LoVo (cell line): ENCODE measurements around the gene CAMTA1.

Experiments
- DNase-seq: peaks from one replicate; pipeline ENCODE4 v3.0.0-alpha.2; 2016; ENCODE audit warnings: low spot score

Gene CAMTA1

GRCh38 chr1:6928106-6928885, 143.0 kb downstream of the CAMTA1 start:
- no peak for DNase-seq

GRCh38 chr1:6930732-6931300, 145.6 kb downstream of the CAMTA1 start:
- DNase-seq: no peak

GRCh38 chr1:6935361-6935883, 150.2 kb downstream of the CAMTA1 start:
- DNase-seq: no peak

- no peak for DNase-seq
Measured at GRCh38 chr1:6935911-6936690, 150.8 kb downstream of the CAMTA1 start.

- no peak for DNase-seq
Measured at GRCh38 chr1:6937048-6937447, 151.8 kb downstream of the CAMTA1 start.

GRCh38 chr1:6939363-6939762, 154.1 kb downstream of the CAMTA1 start:
- DNase-seq: no peak

GRCh38 chr1:6941786-6942185, 156.5 kb downstream of the CAMTA1 start:
- DNase-seq: no peak

GRCh38 chr1:6942990-6943389, 157.7 kb downstream of the CAMTA1 start:
- DNase-seq: no peak

GRCh38 chr1:6944434-6944833, 159.2 kb downstream of the CAMTA1 start:
- no peak for DNase-seq

- DNase-seq: no peak
Measured at GRCh38 chr1:6947952-6948351, 162.7 kb downstream of the CAMTA1 start.

GRCh38 chr1:6948416-6948815, 163.2 kb downstream of the CAMTA1 start:
- no peak for DNase-seq

GRCh38 chr1:6948861-6949260, 163.6 kb downstream of the CAMTA1 start:
- DNase-seq: no peak

GRCh38 chr1:6950001-6950765, 164.9 kb downstream of the CAMTA1 start:
- no peak for DNase-seq

GRCh38 chr1:6951536-6951935, 166.3 kb downstream of the CAMTA1 start:
- no peak for DNase-seq

GRCh38 chr1:6953216-6953615, 168.0 kb downstream of the CAMTA1 start:
- DNase-seq: no peak

GRCh38 chr1:6953907-6954364, 168.7 kb downstream of the CAMTA1 start:
- DNase-seq: no peak

- DNase-seq: no peak
Measured at GRCh38 chr1:6954591-6954990, 169.3 kb downstream of the CAMTA1 start.

GRCh38 chr1:6955357-6956094, 170.3 kb downstream of the CAMTA1 start:
- DNase-seq: no peak

- DNase-seq: no peak
Measured at GRCh38 chr1:6956488-6957159, 171.4 kb downstream of the CAMTA1 start.

- no peak for DNase-seq
Measured at GRCh38 chr1:6957341-6957740, 172.1 kb downstream of the CAMTA1 start.
